DMS114 treated with DMSO at 0.1 percent for 48 hours (cell line): ENCODE results near the gene COPE.
A peak's percentile ranks its signal among the peaks of the same experiment; 100 is the strongest.
"Not testable (repeated sequence)": the region's sequence is repeated elsewhere in the genome, so short reads cannot be mapped to it uniquely, and the experiment has no call there.

Experiments used
- DNase-seq: peaks from one replicate; lab custom pipeline; 2025; ENCODE audit not compliant: unreplicated experiment; lab: John Stamatoyannopoulos, UW

The COPE gene

GRCh38 chr19:18940769-18941627, 21.8 kb upstream of the COPE start, which contains the start of gene HOMER3:
TSS of gene HOMER3 (minus strand) at chr19:18941217. CDS start at chr19:18938982, 2,235 bp downstream.
- no peak for DNase-seq

GRCh38 chr19:18939922-18940768, 21.0 kb upstream of the COPE start:
- no peak for DNase-seq

- no peak for DNase-seq
Measured at GRCh38 chr19:18939163-18939562, 20.0 kb upstream of the COPE start.

GRCh38 chr19:18933297-18933696, 14.1 kb upstream of the COPE start:
- DNase-seq, result no peak

- DNase-seq, result no peak
Measured at GRCh38 chr19:18932216-18932841, 13.1 kb upstream of the COPE start.

- DNase-seq, result no peak
Measured at GRCh38 chr19:18931316-18932162, 12.4 kb upstream of the COPE start.

- no peak for DNase-seq
Measured at GRCh38 chr19:18929311-18929710, 10.1 kb upstream of the COPE start.

- DNase-seq, result no peak
Measured at GRCh38 chr19:18928018-18928805, 9.0 kb upstream of the COPE start.

GRCh38 chr19:18924684-18925213, 5.6 kb upstream of the COPE start:
- no peak for DNase-seq

GRCh38 chr19:18922228-18922985, 3.2 kb upstream of the COPE start:
- DNase-seq, result no peak

- no peak for DNase-seq
Measured at GRCh38 chr19:18921593-18921992, 2.4 kb upstream of the COPE start.

GRCh38 chr19:18920400-18920799, 1.2 kb upstream of the COPE start:
- DNase-seq, result no peak

- no peak for DNase-seq
Measured at GRCh38 chr19:18919900-18920214, 670 bp upstream of the COPE start.

GRCh38 chr19:18917593-18917992, 1.6 kb downstream of the COPE start:
- DNase-seq, result not testable (repeated sequence)

- DNase-seq, result peak; percentile 35
Measured at GRCh38 chr19:18915639-18916038, 3.5 kb downstream of the COPE start.

- no peak for DNase-seq
Measured at GRCh38 chr19:18913466-18913865, 5.7 kb downstream of the COPE start.

GRCh38 chr19:18912933-18913332, 6.3 kb downstream of the COPE start:
- no peak for DNase-seq

- no peak for DNase-seq
Measured at GRCh38 chr19:18910801-18911436, 8.3 kb downstream of the COPE start.
